Medulla oblongata (tissue), 1 donor: Measurements from ENCODE around the gene PLEKHA6.
"Not testable (repeated sequence)": the region's sequence is repeated elsewhere in the genome, so short reads cannot be mapped to it uniquely, and the experiment has no call there.

Experiments used
- DNase-seq: peaks from one replicate; pipeline ENCODE4 v3.0.0-alpha.2; 2015; ENCODE audit errors: extremely low spot score

PLEKHA6 gene

GRCh38 chr1:204238520-204238919 lies 121.2 kb downstream of the PLEKHA6 start:
- DNase-seq: not testable (repeated sequence)

- DNase-seq: not testable (repeated sequence)
Observed at GRCh38 chr1:204237515-204237914, 122.2 kb downstream of the PLEKHA6 start.

GRCh38 chr1:204232526-204232925 lies 127.2 kb downstream of the PLEKHA6 start:
- DNase-seq: no peak

- no peak for DNase-seq
Observed at GRCh38 chr1:204230211-204230610, 129.5 kb downstream of the PLEKHA6 start.

GRCh38 chr1:204228896-204229295 lies 130.8 kb downstream of the PLEKHA6 start:
- DNase-seq: no peak

- DNase-seq: no peak
Observed at GRCh38 chr1:204227996-204228785, 131.5 kb downstream of the PLEKHA6 start.

- DNase-seq: no peak
Observed at GRCh38 chr1:204227351-204227750, 132.4 kb downstream of the PLEKHA6 start.

GRCh38 chr1:204225841-204226735 lies 133.6 kb downstream of the PLEKHA6 start:
- peak; percentile 19 for DNase-seq

GRCh38 chr1:204224655-204225054 lies 135.1 kb downstream of the PLEKHA6 start:
- DNase-seq: no peak

- DNase-seq: no peak
Observed at GRCh38 chr1:204223129-204223860, 136.4 kb downstream of the PLEKHA6 start.

- peak; percentile 47 for DNase-seq
Observed at GRCh38 chr1:204222764-204223055, 137.0 kb downstream of the PLEKHA6 start.

GRCh38 chr1:204222006-204222763 lies 137.5 kb downstream of the PLEKHA6 start:
- DNase-seq: no peak

GRCh38 chr1:204221271-204221670 lies 138.5 kb downstream of the PLEKHA6 start:
- DNase-seq: no peak

- no peak for DNase-seq
Observed at GRCh38 chr1:204219971-204220616, 139.6 kb downstream of the PLEKHA6 start.

GRCh38 chr1:204218552-204218951 lies 141.2 kb downstream of the PLEKHA6 start:
- DNase-seq: no peak

- no peak for DNase-seq
Observed at GRCh38 chr1:204217648-204218000, 142.1 kb downstream of the PLEKHA6 start.

- DNase-seq: no peak
Observed at GRCh38 chr1:204216880-204217647, 142.7 kb downstream of the PLEKHA6 start.

GRCh38 chr1:204216236-204216635 lies 143.5 kb downstream of the PLEKHA6 start:
- no peak for DNase-seq

- peak; percentile 85 for DNase-seq
Observed at GRCh38 chr1:204213668-204214662, 145.8 kb downstream of the PLEKHA6 start, which contains the start of gene GOLT1A. TSS of gene GOLT1A (minus strand) at chr1:204213988. CDS start at chr1:204213906, 82 bp downstream.
